NCI-H146 (cell line): ENCODE measurements around the gene UBE2S.
"Not testable (repeated sequence)": the region's sequence is repeated elsewhere in the genome, so short reads cannot be mapped to it uniquely, and the experiment has no call there.

Experiments
- DNase-seq: peaks from one replicate; lab custom pipeline; 2025; lab: John Stamatoyannopoulos, UW

Gene UBE2S

DNA sequence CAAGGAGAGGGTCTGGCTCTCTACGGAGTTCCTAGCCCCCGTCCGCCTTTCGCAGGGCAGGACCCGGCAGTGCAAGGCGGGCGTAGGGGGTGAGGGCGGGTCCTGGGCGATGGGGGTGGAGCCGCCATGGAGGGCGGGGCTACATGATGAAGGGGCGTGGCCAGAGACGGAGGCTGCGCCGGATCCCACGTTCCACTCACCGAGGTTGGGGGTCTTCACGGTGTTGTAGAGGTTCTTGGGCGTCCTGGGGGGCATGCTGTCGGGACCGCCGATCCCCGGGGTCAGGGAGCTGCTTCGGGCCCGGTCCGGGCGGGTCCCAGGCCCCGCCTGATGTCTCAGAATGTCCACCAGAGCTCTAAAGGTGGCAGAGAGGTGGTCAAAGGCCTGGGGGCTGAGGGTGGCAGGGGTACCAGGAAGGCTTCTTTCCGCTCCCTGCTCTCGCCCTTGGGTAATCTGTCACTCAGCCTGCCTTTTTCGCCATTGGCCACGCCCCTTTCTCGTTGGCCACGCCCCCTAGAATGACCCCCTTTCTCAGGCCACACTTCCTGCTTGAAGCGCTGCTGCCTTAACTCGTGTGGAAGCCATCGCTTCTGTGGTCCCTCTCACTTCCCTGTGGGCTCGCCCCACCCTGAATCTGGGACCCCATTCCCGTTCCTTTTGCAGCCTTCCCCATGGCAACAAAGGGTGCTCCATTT is 33.0 kb upstream of the UBE2S start:
- peak; percentile 80 for DNase-seq

DNA sequence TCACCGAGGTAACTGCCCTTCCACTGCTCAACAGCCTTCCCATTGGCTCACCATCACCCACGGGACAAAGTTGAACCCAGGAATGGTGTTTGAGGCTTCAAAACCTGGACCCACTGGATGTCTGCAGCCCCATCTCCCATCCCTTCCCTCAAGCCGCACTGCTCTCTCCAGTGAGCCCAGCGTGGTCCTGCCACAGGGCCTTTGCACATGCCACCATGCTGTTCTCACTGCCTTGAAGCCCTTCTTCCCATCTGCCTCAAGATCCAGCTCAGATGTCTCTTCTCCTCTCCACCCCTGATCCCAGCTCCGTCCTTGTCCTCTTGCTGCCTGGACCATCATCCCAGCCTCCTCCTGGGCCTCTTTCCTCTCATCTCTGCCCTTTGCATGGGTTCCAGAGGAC is 31.5 kb upstream of the UBE2S start:
- no peak for DNase-seq

DNA sequence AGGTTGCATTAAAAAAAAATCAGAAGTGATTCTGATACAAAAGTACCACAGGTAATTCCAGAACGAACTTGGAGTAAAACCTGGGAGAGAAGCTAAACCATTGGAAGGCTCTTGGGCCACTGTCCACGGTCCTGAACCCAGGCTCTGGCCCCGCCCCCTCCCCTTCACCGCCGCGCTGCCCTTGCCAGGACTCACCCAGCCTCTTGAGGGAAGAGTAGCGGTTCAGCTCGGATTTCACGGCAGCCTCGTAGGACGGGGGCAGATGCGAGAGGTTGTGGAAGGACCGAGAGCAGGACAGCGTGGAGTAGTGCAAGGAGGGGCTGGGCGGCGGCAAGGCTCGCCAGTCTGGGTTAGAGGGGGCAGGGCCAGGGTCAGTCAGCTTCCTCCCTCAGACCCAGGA is 29.8 kb upstream of the UBE2S start:
- DNase-seq = no peak

DNA sequence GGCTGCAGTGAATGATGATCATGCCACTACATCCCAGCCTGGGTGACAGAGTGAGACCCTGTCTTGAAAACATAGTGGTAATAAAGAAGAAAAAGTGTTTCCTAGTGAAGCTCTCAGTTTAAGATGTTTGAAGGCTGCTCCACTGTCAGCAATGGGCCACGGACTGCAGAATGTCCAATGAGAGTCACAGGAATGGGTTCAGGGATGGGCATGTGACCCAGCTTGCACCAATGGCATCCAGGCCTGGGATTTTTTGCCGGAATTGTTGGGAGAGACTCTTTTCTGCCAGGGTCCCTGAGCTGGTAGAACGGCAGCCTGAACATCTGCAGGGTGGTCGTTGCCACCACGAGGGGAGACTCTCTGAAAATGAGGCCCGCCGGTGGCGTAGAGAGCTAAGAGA is 29.3 kb upstream of the UBE2S start:
- DNase-seq = no peak

DNA sequence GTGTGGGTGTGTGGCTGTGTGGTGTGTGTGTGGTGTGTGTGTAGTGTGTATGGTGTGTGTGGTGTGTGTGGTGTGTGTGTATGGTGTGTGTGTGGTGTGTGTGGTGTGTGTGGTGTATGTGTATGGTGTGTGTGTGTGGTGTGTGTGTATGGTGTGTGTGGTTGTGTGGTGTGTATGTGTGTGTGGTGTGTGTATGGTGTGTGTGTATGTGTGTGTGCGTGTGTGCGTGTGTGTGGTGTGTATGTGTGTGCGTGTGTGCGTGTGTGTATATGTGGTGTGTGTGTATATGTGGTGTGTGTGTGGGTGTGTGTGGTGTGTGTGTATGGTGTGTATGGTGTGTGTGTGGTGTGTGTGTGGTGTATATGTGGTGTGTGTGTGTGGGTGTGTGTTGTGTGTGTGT is 27.4 kb upstream of the UBE2S start:
- DNase-seq = no peak

DNA sequence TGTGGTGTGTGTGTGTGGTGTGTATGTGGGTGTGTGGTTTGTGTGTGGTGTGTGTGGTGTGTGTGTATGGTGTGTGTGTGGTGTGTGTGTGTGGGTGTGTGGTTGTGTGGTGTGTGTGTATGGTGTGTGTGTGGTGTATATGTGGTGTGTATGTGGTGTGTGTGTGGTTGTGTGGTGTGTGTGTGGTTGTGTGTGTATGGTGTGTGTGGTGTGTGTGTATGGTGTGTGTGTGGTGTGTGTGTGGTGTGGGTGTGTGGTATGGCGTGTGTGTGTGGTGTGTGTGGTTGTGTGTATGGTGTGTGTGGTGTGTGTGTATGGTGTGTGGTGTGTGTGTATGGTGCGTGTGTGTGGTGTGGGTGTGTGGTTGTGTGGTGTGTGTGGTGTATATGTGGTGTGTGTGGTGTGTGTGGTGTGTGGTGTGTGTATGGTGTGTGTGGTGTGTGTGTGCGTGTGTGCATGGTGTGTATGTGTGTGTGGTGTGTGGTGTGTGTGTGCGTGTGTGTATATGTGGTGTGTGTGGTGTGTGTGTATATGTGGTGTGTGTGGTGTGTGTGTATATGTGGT is 26.9 kb upstream of the UBE2S start:
- DNase-seq = no peak

DNA sequence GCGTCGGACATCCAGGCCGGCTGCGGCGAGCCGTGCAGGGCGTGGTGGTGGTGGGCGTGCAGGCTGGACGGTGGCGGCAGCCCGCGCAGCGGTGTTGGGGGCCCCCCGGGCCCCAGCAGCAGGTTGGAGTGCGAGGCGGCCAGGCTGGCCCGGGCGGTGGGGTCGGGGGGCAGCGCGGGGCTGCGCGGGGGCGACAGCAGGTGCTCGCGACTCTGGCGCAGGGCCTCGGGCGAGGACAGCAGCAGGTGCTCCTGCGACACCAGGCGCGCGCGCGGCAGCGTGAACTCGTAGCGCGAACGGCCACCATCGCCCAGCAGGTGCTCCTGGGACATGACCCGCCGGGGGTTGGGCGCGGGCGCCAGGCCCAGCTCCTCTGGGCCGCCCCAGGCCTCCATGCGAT is 25.7 kb upstream of the UBE2S start:
- no peak for DNase-seq

DNA sequence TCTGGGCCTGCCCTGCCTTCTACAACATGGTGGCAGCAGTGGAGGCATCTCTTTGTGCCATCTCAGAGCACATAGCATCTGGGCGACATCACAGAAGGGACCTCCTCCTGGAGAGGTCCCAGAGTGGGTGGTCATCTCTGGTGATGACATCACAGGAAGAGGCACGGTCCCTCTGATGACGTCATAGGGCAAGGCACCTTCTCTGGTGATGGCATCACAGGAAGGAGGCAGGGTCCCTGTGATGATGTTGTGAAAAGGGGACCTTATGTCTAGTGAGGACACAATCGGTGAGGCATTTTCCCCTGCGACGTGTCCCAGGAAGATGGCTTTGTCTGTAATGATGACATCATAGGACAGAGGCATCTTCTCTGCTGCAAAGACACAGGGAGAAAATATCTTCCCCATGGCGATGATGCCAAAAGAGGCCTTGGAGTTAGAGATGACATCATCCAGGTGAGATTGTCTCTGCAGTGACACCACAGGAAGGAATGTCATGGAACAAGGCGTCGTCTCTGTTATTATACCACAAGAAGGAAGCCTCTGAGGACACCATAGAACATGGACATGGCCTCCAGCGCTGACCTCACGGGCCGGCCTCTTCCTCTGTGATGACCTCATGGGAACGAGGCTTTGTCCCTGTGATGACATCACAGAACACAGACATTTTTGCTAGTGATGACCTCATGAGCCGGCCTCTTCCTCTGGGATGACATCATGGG is 24.8 kb upstream of the UBE2S start:
- DNase-seq = no peak

DNA sequence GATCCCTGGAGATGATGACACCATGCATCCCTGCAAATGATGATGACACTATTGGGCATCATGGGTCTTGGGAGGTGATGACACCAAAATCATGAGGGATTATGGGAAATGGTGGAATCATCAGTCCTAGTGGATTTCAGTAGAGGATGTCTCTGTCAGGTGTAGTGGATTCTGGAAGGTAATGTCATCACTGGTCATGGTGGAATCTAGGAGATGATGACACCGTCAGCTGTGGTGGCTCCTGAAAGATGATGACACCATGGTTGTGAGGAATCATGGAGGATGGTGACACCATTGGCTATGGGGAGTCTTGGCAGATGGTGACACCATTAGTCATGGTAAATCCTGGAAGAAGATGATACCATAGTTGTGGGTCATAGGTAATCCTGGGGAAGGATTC is 23.6 kb upstream of the UBE2S start:
- DNase-seq = no peak

DNA sequence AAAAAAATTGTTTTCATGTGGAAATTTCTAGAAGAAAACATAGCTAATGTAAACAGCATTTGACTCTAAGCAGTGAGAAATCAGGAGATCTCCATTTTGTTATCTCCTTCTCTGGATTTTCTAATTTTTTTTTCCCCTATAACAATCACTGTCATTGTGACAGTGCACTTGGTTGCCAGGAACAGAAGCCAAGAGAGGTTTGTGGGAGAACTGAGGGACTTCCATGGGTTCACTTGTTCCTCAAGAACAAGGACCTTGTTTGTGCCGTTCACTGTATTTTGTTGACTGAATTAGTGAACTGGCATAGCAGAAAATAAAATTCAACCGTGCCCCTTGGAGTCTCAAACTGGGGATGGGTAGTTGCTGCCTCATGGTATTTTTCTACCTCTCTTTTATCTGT is 18.5 kb upstream of the UBE2S start:
- no peak for DNase-seq

DNA sequence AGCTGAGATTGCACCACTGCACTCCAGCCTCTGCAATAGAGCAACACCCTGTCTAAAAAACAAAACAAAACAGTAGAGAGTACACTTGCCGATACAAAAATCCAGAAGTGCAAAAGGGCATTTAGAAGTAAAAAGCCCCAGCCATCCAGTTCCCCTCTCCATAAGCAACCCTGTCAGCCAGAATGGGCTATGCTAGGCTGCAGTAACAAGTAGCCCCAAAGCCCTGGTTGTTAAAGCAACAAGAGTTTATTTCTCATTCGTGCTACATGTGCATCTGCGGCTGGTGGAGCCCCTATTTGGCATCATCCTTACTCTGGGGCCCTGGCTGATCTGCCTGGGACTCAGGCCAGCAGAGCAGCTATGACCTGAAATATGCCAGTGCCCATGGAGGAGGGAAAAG is 16.9 kb upstream of the UBE2S start:
- no peak for DNase-seq

DNA sequence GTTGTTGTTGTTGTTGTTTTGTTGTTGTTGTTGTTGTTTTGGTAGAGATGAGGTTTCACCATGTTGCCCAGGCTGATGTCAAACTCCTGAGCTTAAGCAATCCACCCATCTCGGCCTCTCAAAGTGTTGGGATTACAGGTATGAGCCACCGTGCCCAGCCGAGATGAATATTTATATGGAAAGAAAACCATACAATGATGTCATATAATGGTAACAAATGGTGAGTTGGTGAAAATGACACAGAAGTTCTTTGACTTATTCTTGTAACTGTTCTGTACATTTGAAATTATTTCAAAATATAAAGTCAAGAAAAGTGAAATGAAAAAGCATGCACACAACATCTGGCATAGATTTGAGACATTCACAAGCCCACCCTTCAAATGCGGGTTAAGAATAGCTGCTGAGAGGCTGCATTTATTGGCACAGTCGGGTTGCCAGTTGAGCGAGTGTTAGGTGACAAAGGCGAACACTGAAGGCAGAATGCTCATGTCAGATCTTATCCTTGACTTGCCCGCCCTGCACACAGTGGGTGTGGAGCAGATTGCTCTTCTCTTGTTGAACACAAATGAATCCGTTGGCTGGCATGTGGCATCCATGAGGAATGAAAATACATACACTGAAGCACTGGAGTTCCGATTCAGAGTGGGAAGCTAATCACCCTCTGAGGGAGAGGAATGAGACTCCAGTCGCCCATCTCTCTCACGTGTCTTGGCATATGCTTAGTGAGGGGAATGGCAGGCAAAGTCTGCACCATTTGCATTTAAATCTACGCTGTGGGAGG is 15.8 kb upstream of the UBE2S start:
- DNase-seq = no peak

DNA sequence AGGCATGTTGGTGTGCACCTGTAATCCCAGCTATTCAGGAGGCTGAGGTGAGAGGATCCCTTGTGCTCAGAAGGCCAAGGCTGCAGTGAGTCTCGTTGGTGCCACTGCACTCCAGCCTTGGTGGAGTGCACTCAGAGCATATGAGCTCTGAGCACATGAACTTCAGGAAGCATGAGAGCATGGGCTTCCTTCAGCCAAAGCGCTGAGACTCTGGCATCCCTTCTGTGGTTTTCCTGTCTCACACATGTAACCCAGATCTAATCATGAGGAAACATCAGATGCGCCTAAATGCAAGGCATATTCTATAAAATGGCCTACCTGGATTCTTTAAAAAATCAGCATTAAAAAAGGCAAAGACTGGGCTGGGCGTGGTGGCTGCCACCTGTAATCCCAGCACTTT is 13.7 kb upstream of the UBE2S start:
- DNase-seq = not testable (repeated sequence)

DNA sequence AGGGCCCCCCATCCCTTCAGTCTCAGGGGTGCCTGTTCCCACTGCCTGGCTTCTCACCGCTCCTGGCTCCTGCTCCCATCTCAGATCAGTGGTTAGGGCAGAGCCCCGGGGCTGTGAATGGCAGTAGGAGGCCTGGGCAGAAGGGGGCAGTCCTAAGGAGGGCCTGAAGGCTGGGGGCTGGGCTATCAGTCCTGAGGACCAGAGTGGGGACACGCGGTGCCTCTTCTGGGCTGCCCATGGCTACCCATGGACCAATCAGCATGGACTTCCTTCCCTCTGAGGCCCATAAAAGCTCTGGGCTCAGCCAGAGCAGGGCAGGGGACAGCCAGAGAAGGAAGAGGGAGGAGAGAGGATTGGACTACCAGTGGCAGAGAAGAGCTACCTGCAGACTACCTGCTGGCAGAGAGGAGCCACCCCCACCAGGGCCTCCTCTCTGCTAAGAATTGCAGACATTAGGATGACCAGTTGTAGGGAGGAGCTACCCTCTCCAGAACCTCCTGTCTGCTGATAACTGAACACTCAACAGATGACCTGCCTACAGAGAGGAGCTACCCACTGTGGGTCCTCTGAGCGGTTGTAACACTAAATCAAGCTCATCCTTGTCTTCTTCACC is 12.1 kb upstream of the UBE2S start:
- DNase-seq = no peak

DNA sequence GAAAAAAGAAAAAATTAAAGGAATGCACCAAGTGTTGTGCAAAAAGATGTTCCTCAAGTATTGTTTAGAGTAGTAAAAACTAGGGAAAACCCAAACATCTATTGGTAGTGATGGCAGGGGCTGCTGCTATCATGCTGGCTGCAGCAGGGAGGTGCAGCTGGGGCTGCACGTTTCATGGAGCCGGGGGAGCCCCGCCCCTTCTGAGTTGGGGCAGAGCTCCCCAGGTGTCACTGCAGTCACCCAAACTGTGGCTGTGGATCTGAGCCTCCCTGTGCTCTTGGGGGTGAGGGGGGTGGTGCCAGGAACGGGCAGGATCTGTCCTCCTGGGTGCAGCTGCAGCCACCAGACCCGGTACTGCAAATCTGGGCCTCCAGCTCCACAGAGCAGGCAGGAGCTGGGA is 11.5 kb upstream of the UBE2S start:
- no peak for DNase-seq

DNA sequence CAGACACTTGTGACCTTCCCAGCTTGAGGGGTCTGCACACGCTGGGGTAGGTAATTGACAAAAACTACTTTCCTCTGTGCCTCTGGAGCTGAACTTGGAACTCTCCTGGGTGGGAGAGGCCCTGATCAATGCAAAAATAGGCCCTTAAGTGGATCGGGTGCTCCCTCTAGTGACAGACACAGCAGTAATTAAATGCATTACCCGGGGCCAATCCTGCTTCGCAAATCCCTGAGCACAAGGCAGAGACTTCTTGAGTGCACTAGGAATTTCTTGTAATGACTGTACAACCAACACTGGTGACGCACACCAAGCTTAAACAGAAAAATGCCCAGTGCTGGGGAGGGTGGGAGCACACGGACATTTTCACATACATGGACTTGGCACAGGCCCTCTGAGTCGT is 10.6 kb upstream of the UBE2S start:
- DNase-seq = peak; percentile 80

DNA sequence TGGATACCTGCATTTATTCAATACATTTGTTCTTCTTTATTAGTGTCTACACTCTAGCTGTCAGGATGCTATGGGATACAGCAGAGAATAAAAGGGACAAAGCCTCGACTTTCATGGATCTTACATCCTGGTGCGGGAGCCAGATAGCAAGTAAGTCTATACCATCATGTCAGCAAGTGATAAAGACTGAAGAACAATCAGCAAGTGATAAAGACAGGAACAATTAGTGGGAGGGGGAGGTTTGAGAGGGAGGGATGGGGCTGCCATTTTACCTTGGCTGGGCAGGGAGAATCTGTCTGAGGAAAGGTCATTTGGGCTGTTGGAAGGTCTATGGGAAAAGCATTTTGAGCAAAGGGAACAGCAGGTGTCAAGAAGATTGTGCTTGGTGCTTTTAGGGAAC is 2.6 kb upstream of the UBE2S start:
- DNase-seq = no peak

DNA sequence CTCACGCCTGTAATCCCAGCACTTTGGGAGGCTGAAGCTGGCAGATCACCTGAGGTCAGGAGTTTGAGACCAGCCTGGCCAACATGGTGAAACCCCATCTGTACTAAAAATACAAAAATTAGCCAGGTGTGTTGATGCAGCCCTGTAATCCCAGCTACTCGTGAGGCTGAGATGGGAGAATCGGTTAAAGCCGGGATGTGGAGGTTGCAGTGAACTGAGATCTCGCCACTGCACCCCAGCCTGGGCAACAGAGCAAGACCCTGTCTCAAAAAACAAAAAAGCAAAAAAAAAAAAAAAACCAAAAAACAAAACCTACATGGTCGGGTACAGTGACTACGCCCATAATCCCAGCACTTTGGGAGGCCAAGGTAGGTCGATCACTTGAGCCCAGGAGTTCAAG is 1.6 kb upstream of the UBE2S start:
- not testable (repeated sequence) for DNase-seq

DNA sequence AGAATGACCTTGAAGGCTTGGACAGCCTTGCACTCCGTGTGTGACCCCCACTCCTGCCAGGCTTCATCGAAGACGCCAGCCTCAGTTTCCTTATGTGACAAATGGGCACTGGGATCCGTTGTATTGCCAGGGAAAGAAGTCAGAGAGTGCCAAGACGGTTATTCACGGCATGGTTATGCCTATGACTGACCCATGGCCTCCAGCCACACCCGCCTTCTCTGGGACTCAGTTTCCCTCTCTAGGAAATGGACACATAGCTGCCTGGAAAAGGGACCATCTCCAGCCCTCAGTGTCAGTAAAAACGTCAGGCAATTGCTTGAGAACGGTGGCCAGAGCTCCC is 915 bp upstream of the UBE2S start:
- DNase-seq = no peak

DNA sequence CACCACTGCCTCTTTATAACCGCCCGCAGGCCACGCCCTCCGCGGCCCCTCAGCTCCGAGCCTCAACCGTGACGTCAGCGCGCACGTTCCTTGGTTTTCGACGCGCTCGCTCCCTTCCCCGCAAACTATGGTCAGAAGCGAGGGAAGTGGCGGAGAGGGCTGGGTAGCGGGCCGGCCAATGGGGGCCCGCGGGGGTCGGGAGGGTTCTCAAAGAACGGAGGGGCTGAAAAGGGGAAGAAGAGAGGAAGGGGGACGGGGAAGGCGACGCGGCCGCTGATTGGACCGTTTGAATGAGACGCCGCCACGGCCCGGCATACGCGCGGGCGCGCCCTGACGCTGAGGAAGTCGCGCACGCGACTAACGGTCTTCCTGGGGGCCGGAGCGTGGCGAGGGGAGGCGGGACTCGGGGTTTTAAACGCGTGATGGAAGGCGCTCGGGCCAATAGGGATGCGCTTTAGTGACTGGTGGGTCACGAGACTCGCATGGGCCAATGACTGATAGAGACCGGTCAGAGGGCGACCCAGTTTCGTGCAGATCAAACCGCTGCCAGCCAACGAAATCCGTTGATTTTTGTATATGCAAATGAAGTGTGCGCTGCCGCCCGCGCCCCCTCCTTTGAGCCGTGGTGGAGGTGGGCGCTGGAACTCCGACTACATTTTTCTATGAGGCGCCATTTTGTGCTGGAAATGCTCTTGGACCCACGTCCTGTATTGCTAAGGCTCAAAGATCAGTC is 378 bp upstream of the UBE2S start:
- peak; percentile 100 for DNase-seq

DNA sequence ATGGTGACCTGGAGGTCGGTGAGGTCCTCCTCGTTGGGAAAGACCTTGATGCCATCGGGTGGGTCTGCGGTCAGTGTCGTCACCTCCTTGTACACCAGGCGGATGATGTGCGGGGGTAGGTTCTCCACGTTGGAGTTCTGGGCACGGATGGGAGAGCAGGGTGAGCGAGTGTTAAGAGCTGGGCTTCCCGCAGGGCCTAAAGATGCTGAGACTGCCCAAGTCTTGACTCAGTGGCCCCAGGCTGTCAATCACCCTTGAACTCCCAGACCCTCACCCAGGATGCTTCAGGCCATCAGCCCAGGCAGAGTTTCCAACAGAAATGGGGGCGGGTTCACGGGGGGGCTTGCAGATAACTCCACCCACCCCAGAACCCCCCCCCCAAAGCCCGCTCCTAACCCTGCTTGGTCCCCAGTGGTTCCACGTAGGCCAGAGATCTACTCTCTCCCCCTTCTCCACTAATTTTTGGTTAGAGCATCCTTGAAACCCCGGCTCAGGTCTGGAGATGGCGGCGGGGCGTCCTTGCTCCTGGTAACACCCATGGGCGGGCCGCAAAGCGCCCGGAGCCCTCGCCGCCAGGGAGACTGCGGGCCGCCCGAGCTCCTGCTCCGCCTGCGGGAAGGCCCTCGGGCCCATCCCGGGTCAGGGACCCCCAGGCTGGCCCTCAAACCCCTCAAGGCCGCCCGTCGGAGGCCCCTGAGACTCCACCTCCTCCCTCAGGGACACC is 600 bp downstream of the UBE2S start:
- DNase-seq = peak; percentile 56
